GM12878 (cell line): Measurements from ENCODE around the gene TEX54. TPM values are rescaled to one million over a fixed set of nuclear protein-coding genes. Genes with fewer than 3 reads are reported as not detected.

Source experiments
- ATAC-seq: fragments of 200-7000 bp; cut with Tn5 transposase; 3 replicates; pipeline ENCODE4 v1.9.1; 2020; ENCODE audit warnings: mild to moderate bottlenecking, moderate library complexity
- BruUV-seq: library from RNA; stranded (reverse); fragments of 400-500 nt; replicated peaks from 2 replicates; lab custom pipeline; 2021; lab: Mats Ljungman, UMichigan
- CTCF ChIA-PET: fragments of 300-600 bp; sonication (Branson Sonifier 250); formaldehyde crosslinking; extraction: SDS; loops from one replicate; lab custom pipeline; 2021; ENCODE audit warnings: inconsistent platforms; lab: Yijun Ruan, JAX
- POLR2A ChIA-PET: fragments of 350-600 bp; formaldehyde crosslinking; extraction: SDS; loops from one replicate; lab custom pipeline; 2021; ENCODE audit warnings: inconsistent platforms; lab: Charles Lee
- RAD21 ChIA-PET: fragments of 300-600 bp; sonication (Branson Sonifier 250); formaldehyde crosslinking; loops from one replicate; lab custom pipeline; 2023; ENCODE audit warnings: antibody characterized with exemption; ENCODE audit not compliant: unreplicated experiment; lab: Charles Lee
- SMC1A ChIA-PET: fragments of 300-600 bp; sonication (Branson Sonifier 250); formaldehyde crosslinking; loops from one replicate; lab custom pipeline; 2023; ENCODE audit not compliant: unreplicated experiment, uncharacterized antibody; lab: Charles Lee
- DNase-seq: peaks from one replicate; pipeline ENCODE4 v3.0.0-alpha.2; 2011; ENCODE audit warnings: low read depth, low spot score
- FAIRE-seq: peaks from 3 replicates; lab custom pipeline; 2011; peaks lifted over from hg19 to GRCh38; lab: Jason Lieb, UNC
- H2AFZ ChIP-seq: 2 replicates; pipeline ENCODE4 v1.6.0; 2011; ENCODE audit warnings: low read depth, low read length, control low read depth; ENCODE audit not compliant: control insufficient read depth
- H3K27ac ChIP-seq: 2 replicates; pipeline ENCODE4 v1.5.1; 2011; ENCODE audit warnings: control low read depth; ENCODE audit not compliant: control insufficient read depth, insufficient read depth
- H3K27me3 ChIP-seq, 2 experiments: replicated peaks in 1 of 2; 2 replicates each; pipeline versions ENCODE4 v1.6.0 to v1.6.1; 2011; ENCODE audit warnings: low read length in 1 of 2; ENCODE audit not compliant: control insufficient read depth in 2 of 2, insufficient read depth in 2 of 2
- H3K36me3 ChIP-seq, 2 experiments: 2 replicates each; pipeline ENCODE4 v1.5.1; 2011; ENCODE audit warnings: low read length in 1 of 2; ENCODE audit not compliant: control insufficient read depth in 2 of 2, insufficient read depth in 2 of 2
- H3K4me1 ChIP-seq: 2 replicates; pipeline ENCODE4 v1.6.1; 2011; ENCODE audit warnings: mild to moderate bottlenecking, low read length, moderate library complexity, mixed read lengths; ENCODE audit not compliant: control insufficient read depth, insufficient read depth
- H3K4me2 ChIP-seq: 2 replicates; pipeline ENCODE4 v1.6.0; 2011; ENCODE audit warnings: control low read depth; ENCODE audit not compliant: control insufficient read depth, insufficient read depth
- H3K4me3 ChIP-seq: fragments of 200-600 bp; sonication (generic); 2 replicates; pipeline ENCODE4 v1.5.1; 2016
- H3K79me2 ChIP-seq: 2 replicates; pipeline ENCODE4 v1.6.0; 2011; ENCODE audit warnings: low read length; ENCODE audit not compliant: control insufficient read depth, insufficient read depth
- H3K9ac ChIP-seq: 2 replicates; pipeline ENCODE4 v1.8.0; 2011; ENCODE audit warnings: low read length, control low read depth, mixed read lengths; ENCODE audit not compliant: control insufficient read depth, insufficient read depth
- H3K9me3 ChIP-seq: replicated peaks from 3 replicates; pipeline ENCODE4 v1.5.1; 2011; ENCODE audit warnings: mild to moderate bottlenecking, low read length; ENCODE audit not compliant: control insufficient read depth, insufficient read depth
- H4K20me1 ChIP-seq: 2 replicates; pipeline ENCODE4 v1.6.0; 2011; ENCODE audit not compliant: control insufficient read depth, insufficient read depth
- CEBPZ ChIP-seq: fragments of 150-350 bp; IDR thresholded peaks from 2 replicates; pipeline ENCODE4 v1.6.1; 2016; ENCODE audit warnings: low read depth, low read length
- EED ChIP-seq: sonication (generic); IDR thresholded peaks from 2 replicates; pipeline ENCODE4 v1.6.1; 2016; ENCODE audit warnings: antibody characterized with exemption, low read depth
- HDAC6 ChIP-seq: fragments of 200-600 bp; sonication (generic); IDR thresholded peaks from one replicate; pipeline ENCODE4 v1.8.0; 2017; ENCODE audit warnings: antibody characterized with exemption; ENCODE audit not compliant: unreplicated experiment
- MXI1 ChIP-seq: fragments of 150-350 bp; IDR thresholded peaks from 2 replicates; pipeline ENCODE4 v1.6.1; 2011; ENCODE audit warnings: low read depth, mild to moderate bottlenecking, inconsistent platforms, low read length, improper control_type of control experiment
- NFXL1 ChIP-seq: fragments of 450-650 bp; IDR thresholded peaks from 2 replicates; pipeline ENCODE4 v1.6.1; 2017; ENCODE audit warnings: antibody characterized with exemption, mild to moderate bottlenecking, borderline replicate concordance
- NFYA ChIP-seq: IDR thresholded peaks from 2 replicates; pipeline ENCODE4 v1.6.1; 2011; ENCODE audit warnings: low read depth, mild to moderate bottlenecking, low read length, improper control_type of control experiment, borderline replicate concordance
- POLR2AphosphoS2 ChIP-seq: IDR thresholded peaks from 2 replicates; pipeline ENCODE4 v1.6.1; 2011; ENCODE audit warnings: low read depth, mild to moderate bottlenecking, low read length, improper control_type of control experiment, moderate library complexity
- RCOR1 ChIP-seq: conservative IDR thresholded peaks from 2 replicates; pipeline ENCODE4 v1.6.1; 2012; ENCODE audit warnings: low read depth, low read length, improper control_type of control experiment
- ZNF207 ChIP-seq: fragments of 450-650 bp; IDR thresholded peaks from 2 replicates; pipeline ENCODE4 v1.6.1; 2014; ENCODE audit warnings: antibody characterized with exemption, mild to moderate bottlenecking, borderline replicate concordance
- WGBS: methylation state at CpG from one replicate; pipeline ENCODE4 v1.1.6; 2016; ENCODE audit warnings: low lambda C conversion rate; ENCODE audit not compliant: insufficient replicate concordance, insufficient coverage; ENCODE audit errors: missing lambda C conversion rate; 5-methylcytosine and 5-hydroxymethylcytosine counted together
- in situ Hi-C: fragments of 300-500 bp; cut with MboI; formaldehyde crosslinking; loops from 9 replicates; pipeline ENCODE4 v1.14.3; 2018; ENCODE audit warnings: mixed read lengths
- intact Hi-C: fragments of 100-400 bp; cut with micrococcal nuclease; formaldehyde crosslinking; loops from one replicate; pipeline ENCODE4 v1.14.2; 2022; ENCODE audit not compliant: unreplicated experiment
- polyA plus RNA-seq, 11 experiments: library from polyadenylated mRNA; depleted of rRNA in 4 of 11; unstranded in 6 of 11; stranded (reverse) in 5 of 11; fragments of >200 nt; fragmentation: Nextera tagmentation in 4 of 11; fragmentation: Illumina TruSeq in 1 of 11; extraction: Ambion mirVana in 4 of 11; extraction: Trizol in 1 of 11; gene quantifications; 1 replicate in 1 of 11; 2 replicates in 10 of 11; pipeline versions ENCODE4 v1.2.1 to v1.2.3, GENCODE V29; 2011 to 2016; ENCODE audit warnings: inconsistent platforms in 2 of 11, missing spikeins in 2 of 11, low read depth in 1 of 11
- total RNA-seq, 4 experiments: library from RNA; depleted of rRNA in 3 of 4; stranded (reverse); fragments of >200 nt in 3 of 4; fragmentation: Illumina TruSeq in 1 of 4; extraction: Trizol in 1 of 4; gene quantifications; 2 replicates each; pipeline versions ENCODE4 v1.2.1 to v1.2.3, GENCODE V29; 2013 to 2021
- TF ChIP-seq, protein P1 (sequence below): fragments of 450-650 bp; IDR thresholded peaks from 2 replicates; pipeline ENCODE4 v1.6.1; 2017; ENCODE audit warnings: mild to moderate bottlenecking
- TF ChIP-seq, protein P2 (sequence below): fragments of 450-650 bp; IDR thresholded peaks from 2 replicates; pipeline ENCODE4 v1.6.1; 2016; ENCODE audit warnings: mild to moderate bottlenecking, moderate library complexity, borderline replicate concordance
- TF ChIP-seq, protein P3 (sequence below): fragments of 450-650 bp; IDR thresholded peaks from 2 replicates; pipeline ENCODE4 v1.6.1; 2017; ENCODE audit warnings: mild to moderate bottlenecking, low read depth, inconsistent platforms; ENCODE audit not compliant: poor library complexity, severe bottlenecking

The TEX54 gene
- total and polyA plus RNA-seq, 10 of the 15 experiments (the other 5 are each of a cell fraction or from before 2014, with no cell fraction given): 0.38 to 0.68 (median 0.51) TPM; not detected in 7

DNA sequence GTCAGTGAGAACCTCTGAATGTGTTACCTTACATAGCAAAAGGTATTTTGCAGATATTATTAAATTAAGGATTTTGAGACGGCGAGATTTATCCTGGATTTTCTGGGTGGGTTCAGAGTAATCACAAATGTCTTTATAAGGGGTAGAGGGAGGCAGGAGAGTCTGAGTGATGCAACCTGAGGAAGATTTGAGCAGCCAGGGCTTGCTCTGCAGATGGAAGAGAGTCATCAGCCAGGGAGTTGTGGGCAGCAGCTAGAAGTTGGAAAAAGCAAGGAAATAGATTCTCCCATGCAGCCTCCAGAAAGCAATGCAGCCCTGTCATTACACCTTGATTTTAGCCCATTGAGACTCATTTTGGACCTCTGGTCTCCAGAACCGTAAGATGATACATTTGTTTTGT is 10.8 kb upstream of the TEX54 start:
- Histone ChIP-seq H3K9me3 (no peaks in the 10 kb centered on the region), H3K9ac (no peak overlapping the region), H3K36me3 (no peaks in the 10 kb centered on the region), H3K79me2 (peaks cover 10% of the 10 kb centered on the region), H3K4me3 (no peak overlapping the region), H3K4me2 (no peak overlapping the region), H4K20me1 (no peaks in the 10 kb centered on the region), H3K27ac (no peak overlapping the region), H3K4me1 (peaks cover 7% of the 10 kb centered on the region), H3K27me3 (no peaks in the 10 kb centered on the region), H2AFZ (no peak overlapping the region)
- SMC1A ChIA-PET: interaction anchor here (0.8 to 2.3 kb wide), 3 partner anchors 10 to 20 kb away, joined by 3 to 14 read pairs (median 8); no protein-coding TSS in a partner anchor
- ATAC-seq (no peak), DNase-seq (no peak), FAIRE-seq (no peak)
- intact Hi-C loops: no loop called here
- RAD21 ChIA-PET: no interaction called here
- in situ Hi-C loops: no loop called here
- no TSS peak for BruUV-seq
- CTCF ChIA-PET: interaction anchor here (0.6 to 1.6 kb wide), 4 partner anchors 8 to 36 kb away, joined by 3 to 6 read pairs (median 4); partner anchors contain the start of gene STX5
- POLR2A ChIA-PET: interaction anchor here (1.0 to 4.0 kb wide), 4 partner anchors 11 to 38 kb away, joined by 3 to 66 read pairs (median 6); partner anchors contain the start of gene STX5
- WGBS: 84% methylated on average over 3 of the region's 3 CpGs
- TF ChIP-seq, protein P1, sequence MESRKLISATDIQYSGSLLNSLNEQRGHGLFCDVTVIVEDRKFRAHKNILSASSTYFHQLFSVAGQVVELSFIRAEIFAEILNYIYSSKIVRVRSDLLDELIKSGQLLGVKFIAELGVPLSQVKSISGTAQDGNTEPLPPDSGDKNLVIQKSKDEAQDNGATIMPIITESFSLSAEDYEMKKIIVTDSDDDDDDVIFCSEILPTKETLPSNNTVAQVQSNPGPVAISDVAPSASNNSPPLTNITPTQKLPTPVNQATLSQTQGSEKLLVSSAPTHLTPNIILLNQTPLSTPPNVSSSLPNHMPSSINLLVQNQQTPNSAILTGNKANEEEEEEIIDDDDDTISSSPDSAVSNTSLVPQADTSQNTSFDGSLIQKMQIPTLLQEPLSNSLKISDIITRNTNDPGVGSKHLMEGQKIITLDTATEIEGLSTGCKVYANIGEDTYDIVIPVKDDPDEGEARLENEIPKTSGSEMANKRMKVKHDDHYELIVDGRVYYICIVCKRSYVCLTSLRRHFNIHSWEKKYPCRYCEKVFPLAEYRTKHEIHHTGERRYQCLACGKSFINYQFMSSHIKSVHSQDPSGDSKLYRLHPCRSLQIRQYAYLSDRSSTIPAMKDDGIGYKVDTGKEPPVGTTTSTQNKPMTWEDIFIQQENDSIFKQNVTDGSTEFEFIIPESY: no peak
- TF ChIP-seq NFYA (no peak), MXI1 (no peak), RCOR1 (no peak), HDAC6 (no peak), POLR2AphosphoS2 (no peak), EED (no peak), ZNF207 (no peak), NFXL1 (no peak), CEBPZ (no peak)
- TF ChIP-seq, protein P2, sequence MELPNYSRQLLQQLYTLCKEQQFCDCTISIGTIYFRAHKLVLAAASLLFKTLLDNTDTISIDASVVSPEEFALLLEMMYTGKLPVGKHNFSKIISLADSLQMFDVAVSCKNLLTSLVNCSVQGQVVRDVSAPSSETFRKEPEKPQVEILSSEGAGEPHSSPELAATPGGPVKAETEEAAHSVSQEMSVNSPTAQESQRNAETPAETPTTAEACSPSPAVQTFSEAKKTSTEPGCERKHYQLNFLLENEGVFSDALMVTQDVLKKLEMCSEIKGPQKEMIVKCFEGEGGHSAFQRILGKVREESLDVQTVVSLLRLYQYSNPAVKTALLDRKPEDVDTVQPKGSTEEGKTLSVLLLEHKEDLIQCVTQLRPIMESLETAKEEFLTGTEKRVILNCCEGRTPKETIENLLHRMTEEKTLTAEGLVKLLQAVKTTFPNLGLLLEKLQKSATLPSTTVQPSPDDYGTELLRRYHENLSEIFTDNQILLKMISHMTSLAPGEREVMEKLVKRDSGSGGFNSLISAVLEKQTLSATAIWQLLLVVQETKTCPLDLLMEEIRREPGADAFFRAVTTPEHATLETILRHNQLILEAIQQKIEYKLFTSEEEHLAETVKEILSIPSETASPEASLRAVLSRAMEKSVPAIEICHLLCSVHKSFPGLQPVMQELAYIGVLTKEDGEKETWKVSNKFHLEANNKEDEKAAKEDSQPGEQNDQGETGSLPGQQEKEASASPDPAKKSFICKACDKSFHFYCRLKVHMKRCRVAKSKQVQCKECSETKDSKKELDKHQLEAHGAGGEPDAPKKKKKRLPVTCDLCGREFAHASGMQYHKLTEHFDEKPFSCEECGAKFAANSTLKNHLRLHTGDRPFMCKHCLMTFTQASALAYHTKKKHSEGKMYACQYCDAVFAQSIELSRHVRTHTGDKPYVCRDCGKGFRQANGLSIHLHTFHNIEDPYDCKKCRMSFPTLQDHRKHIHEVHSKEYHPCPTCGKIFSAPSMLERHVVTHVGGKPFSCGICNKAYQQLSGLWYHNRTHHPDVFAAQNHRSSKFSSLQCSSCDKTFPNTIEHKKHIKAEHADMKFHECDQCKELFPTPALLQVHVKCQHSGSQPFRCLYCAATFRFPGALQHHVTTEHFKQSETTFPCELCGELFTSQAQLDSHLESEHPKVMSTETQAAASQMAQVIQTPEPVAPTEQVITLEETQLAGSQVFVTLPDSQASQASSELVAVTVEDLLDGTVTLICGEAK: no peak
- TF ChIP-seq, protein P3, sequence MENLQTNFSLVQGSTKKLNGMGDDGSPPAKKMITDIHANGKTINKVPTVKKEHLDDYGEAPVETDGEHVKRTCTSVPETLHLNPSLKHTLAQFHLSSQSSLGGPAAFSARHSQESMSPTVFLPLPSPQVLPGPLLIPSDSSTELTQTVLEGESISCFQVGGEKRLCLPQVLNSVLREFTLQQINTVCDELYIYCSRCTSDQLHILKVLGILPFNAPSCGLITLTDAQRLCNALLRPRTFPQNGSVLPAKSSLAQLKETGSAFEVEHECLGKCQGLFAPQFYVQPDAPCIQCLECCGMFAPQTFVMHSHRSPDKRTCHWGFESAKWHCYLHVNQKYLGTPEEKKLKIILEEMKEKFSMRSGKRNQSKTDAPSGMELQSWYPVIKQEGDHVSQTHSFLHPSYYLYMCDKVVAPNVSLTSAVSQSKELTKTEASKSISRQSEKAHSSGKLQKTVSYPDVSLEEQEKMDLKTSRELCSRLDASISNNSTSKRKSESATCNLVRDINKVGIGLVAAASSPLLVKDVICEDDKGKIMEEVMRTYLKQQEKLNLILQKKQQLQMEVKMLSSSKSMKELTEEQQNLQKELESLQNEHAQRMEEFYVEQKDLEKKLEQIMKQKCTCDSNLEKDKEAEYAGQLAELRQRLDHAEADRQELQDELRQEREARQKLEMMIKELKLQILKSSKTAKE: no peak
